ENCODE data around the gene KIAA1549.
"Not testable (repeated sequence)": the region's sequence is repeated elsewhere in the genome, so short reads cannot be mapped to it uniquely, and the experiment has no call there.

The KIAA1549 gene

DNA sequence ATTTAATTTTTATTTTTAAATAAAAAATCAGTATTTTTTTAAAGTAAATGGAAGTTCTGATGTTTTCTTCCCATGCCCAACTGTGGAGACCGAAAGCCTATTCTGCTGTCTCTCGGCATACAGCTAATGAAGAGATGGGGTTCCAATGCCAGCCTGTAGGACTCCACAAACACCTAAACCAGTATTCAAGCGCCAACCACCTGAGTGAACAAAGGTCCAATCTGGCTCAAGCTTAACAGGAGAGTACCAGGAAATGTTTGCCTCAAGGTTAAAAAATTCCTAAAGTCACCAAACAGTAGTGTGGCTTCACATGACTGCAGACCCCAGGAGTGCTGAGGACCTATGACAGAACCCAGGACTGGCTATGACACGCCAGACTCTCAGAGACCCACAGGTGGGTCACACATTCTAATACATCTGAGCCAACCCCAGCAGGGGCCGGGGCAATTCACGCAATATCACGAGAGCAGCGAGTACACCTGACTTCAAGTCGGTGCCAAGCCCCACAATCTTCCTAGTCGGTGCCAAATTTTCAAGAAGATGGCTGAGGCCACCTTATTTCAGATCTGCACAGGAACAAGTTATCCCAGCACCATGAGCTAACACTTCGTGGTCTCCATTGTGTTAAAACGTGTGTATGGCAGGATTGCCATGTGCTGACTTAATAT is 31.6 kb downstream of the KIAA1549 start:
- no peak for DNase-seq (ENCODE audit: low read depth)
- no peak overlapping the region for H3K4me3 ChIP-seq (ENCODE audit: low read depth, low read length)

GRCh38 chr7:138948403-138948802 is 32.8 kb downstream of the KIAA1549 start:
- no peak overlapping the region for H3K4me3 ChIP-seq (ENCODE audit: low read depth, low read length)
- DNase-seq (ENCODE audit: low read depth) = no peak

DNA sequence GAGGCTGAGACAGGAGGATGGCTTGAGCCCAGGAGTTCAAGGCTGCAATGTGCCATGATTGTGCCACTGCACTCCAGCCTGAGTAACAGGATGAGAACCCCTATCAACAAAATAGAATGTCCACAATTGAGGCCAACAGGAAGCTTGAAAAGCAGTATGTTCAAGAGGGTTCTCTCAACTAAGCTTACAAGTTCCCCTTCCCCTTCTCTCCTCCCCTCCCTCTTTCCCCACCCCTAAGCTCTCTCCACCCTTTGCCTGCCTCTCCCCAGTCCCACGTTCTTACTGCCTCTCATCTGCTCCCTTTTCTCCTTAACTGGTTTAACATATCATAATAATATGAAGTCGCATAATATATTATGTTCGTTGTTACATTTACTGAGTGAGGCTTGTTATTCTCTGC is 35.4 kb downstream of the KIAA1549 start:
- H3K4me3 ChIP-seq (ENCODE audit: low read depth, low read length) = no peak overlapping the region
- DNase-seq (ENCODE audit: low read depth) = no peak

DNA sequence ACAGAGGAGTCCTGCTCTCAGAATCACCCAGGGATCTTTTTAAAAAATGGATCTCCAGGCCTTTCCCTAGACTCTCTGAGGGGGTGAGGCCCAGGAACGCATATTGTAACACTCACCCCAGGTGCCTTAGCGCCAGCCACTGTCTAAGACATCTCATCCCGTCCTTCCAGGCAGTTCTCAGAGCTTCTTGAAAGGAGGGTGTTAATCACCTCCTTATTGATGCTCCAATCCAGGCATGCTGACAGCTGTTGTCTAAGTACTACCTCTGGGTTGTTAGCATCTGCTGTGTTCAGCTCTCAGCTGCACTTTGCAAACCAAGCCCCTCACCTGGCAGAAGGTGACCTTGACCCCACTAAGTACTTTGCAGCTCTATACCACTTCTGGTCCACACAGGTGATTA is 36.0 kb downstream of the KIAA1549 start:
- no peak for DNase-seq (ENCODE audit: low read depth)
- H3K4me3 ChIP-seq (ENCODE audit: low read depth, low read length) = no peak overlapping the region

DNA sequence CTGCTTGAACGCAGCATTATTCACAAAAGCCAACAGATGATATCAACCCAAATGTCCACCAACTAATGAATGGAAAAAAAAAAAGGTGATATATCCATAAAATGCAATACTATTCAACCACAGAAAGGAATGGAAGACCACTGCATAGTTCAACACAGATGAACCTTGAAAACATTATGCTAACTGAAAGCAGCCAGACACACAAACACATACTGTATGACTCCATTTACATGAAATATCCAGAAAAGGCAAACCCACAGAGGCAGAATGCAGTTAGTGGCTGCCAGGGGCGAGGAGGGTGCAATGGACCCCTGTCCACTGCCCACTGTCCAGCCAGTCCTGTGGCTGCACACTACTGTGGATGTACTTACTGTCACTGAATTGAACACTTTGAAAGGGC is 36.6 kb downstream of the KIAA1549 start:
- DNase-seq (ENCODE audit: low read depth) = no peak

DNA sequence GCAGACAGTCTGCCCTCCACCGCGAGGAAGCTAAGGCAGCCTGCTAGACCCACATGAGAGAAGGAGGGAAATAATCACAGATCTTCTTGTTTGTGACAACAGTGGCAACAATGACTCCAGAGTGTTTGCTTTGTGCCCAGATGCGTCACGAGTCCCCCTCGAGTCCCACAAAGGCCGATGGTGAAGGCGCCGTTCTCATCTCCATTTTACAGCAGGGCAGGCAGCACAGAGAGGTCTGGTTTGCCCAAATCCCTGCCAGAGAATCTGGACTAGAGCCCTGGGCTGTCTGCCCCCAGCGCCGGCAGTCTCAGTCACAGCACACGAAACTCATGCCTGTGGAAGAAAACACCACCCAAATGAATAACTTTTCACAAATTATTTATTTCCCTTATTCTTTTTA is 38.1 kb downstream of the KIAA1549 start:
- no peak overlapping the region for H3K4me3 ChIP-seq (ENCODE audit: low read depth, low read length)
- no peak for DNase-seq (ENCODE audit: low read depth)

More for the DNA sequence above, 36.6 kb downstream of the KIAA1549 start:
- H3K4me3 ChIP-seq (ENCODE audit: low read depth, low read length) = no peak overlapping the region

DNA sequence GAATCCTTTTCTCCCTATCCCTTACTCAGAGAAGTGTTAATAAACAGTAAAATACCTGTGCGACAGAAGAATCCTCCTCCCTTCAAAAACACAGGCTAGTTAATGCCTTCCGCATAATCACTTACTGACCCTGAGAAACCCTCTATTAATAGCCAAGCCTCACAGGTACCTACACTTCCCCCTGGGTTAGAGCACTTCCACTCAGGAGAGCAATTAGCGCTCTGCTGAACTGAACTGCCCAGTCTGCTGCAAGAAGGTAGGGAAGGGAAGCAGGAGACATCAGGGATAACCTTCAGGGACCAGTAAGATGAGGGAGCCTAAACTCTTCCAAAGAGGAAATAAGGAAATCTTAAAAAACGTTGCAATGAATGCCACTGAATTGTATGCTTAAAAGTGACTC is 39.6 kb downstream of the KIAA1549 start:
- DNase-seq (ENCODE audit: low read depth) = no peak
- H3K4me3 ChIP-seq (ENCODE audit: low read depth, low read length) = no peak overlapping the region

DNA sequence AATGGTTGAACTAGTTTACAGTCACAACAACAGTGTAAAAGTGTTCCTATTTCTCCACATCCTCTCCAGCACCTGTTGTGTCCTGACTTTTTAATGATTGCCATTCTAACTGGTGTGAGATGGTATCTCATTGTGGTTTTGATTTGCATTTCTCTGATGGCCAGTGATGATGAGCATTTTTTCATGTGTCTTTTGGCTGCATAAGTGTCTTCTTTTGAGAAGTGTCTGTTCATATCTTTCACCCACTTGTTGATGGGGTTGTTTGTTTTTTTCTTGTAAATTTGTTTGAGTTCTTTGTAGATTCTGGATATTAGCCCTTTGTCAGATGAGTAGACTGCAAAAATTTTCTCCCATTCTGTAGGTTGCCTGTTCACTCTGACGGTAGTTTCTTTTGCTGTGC is 40.6 kb downstream of the KIAA1549 start:
- not testable (repeated sequence) for DNase-seq (ENCODE audit: low read depth); H3K4me3 ChIP-seq (ENCODE audit: low read depth, low read length)

DNA sequence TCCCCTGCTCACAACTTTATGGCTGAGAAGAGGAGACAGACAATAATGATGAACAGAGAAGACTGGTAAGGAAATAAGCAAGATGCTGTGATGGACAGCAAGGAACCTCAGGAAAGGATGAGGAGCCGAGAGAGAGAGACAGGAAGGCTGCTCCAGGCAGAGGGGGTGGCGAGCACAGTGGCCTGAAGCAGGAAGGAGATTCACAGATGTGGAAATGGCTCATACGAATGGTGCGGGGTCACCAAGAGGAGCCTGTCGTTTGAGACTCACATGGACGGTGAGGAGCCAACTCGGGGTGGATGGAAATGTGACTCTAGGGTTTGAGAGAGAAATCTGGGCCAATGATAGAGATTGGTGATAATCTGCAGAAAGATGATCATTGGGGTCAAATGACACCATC is 43.7 kb downstream of the KIAA1549 start:
- no peak for DNase-seq (ENCODE audit: low read depth)
- H3K4me3 ChIP-seq (ENCODE audit: low read depth, low read length) = no peak overlapping the region

GRCh38 chr7:138935465-138936011 is 45.7 kb downstream of the KIAA1549 start:
- no peak overlapping the region for H3K4me3 ChIP-seq (ENCODE audit: low read depth, low read length)
- DNase-seq (ENCODE audit: low read depth) = peak; percentile 69

DNA sequence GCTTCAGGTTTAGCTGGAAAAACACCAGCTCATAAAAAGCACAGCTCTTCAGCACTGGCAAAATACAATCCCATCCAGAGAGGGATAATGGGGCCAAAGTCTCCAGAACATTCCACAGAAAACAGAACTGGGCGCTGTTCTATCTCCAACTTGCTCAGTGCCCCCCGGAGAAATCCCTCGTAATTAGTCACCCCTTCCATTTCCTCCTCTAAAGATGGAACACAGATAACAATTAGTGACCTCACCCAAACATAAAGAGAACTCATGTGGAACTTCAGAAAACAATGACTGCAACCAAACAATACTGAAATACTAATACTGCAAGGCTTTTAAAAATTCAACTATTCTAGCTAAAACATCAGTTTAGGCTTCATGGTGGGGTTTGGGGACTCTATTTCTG is 46.3 kb downstream of the KIAA1549 start:
- DNase-seq (ENCODE audit: low read depth) = peak; percentile 13
- H3K4me3 ChIP-seq (ENCODE audit: low read depth, low read length) = no peak overlapping the region

DNA sequence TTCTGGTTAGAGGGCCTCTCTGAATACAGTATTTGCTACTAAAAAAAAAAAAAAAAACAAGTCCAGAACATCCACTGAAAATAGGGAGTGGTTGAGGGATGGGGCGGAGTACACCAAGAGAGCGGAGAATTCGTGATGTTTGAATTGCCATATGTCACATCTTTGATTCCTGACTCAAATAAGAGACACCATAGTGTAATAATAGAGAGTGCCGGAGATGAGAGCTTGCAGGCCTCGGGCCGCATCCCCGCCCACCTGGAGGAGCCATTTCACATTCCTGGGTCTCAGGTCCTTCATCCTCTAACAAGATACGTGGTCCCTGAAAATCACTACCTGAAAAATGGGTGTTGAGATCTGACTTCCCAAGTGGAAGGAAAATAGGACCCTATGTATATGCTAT is 46.8 kb downstream of the KIAA1549 start:
- no peak overlapping the region for H3K4me3 ChIP-seq (ENCODE audit: low read depth, low read length)
- no peak for DNase-seq (ENCODE audit: low read depth)

DNA sequence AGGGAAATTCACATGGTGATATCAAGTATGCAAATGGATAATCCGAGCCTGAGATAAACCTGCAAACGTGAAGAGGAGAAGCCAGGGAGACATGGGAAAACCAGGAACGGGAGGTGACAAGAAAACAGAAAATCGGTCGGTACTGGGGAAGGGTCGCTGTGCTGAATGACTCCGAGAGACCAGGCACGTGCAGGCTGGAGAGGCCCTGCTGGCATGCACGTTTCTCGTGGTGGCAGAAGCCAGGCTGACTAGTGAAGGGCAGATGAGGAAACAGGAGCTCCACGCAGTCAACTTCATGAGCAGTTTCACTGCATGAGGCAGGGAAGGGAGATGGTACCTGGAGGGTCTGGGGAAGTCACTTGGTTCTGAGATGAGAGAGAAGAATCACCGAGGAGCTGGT is 48.3 kb downstream of the KIAA1549 start:
- no peak overlapping the region for H3K4me3 ChIP-seq (ENCODE audit: low read depth, low read length)
- DNase-seq (ENCODE audit: low read depth) = no peak

DNA sequence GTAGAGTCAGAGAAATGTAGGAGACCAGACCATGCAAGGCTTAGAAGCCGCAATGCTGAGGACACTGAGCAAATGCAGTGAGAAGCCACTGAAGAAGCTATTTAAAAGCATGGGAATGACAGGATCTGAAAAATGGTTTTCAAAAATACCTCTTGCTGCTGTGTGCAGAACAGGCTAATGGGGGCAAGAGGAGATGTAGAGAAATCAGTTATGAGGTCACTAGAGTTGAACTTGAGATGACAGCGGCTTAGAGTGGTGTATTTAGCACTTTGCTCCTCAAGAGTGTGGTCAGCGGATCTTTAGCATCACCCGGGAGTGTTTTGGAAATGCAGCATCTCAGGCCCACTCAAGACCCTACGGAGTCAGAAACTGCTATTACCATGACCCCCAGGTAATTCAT is 48.8 kb downstream of the KIAA1549 start:
- no peak overlapping the region for H3K4me3 ChIP-seq (ENCODE audit: low read depth, low read length)
- DNase-seq (ENCODE audit: low read depth) = no peak

- DNase-seq (ENCODE audit: low read depth) = no peak
- H3K4me3 ChIP-seq (ENCODE audit: low read depth, low read length) = no peak overlapping the region
These were observed 51.2 kb downstream of the KIAA1549 start for GRCh38 chr7:138929969-138930368.

DNA sequence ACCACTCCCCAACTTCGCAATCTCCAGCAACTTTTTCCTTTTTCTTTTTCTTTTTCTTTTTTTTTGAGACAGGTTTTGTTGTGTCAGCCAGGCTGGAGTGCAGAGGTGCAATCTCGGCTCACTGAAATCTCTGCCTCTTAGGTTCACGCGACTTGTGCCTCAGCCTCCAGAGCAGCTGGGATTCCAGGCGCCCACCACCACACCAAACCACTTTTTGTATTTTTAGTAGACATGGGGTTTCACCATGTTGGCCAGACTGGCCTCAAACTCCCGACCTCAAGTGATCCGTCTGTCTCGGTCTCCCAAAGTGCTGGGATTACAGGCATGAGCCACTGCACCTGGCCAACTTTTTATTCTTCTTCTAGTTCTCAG is 55.0 kb downstream of the KIAA1549 start:
- no peak for DNase-seq (ENCODE audit: low read depth)
- no peak overlapping the region for H3K4me3 ChIP-seq (ENCODE audit: low read depth, low read length)

DNA sequence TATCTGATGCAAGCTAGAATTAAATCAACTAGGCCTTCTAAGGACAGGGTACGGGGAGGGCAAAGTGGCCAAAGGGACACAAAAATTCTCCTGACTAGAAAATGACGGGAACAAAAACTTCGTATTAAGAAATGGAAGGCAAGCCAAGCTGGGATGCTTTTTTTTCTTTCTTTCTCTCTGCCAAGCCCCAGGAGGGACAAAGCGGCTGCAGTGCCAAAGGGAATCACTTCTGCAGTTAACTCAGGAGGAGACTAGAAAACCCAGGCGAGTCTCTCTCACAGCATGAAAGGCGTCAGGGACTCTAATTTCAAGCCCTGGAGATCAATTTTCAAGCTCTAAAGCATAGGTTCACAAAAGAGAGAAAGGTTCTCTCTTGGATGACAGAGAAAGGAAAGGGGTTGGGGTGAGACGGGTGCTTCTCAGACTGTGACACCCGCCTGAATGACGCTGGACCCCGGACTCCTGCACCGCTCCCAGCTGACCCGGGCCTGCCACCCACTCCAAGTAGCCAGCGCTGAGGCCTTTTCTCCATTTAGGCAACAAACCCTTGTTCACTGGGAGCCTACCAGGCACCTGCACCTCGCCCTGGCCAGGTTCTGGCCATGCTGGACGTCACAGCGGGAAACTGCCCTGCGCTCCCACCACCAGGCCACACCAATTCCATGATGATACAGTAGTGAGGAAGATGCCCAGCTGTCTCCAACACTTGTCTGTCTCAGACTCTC is 56.5 kb downstream of the KIAA1549 start:
- no peak overlapping the region for H3K4me3 ChIP-seq (ENCODE audit: low read depth, low read length)
- DNase-seq (ENCODE audit: low read depth) = no peak

- no peak for DNase-seq (ENCODE audit: low read depth)
- H3K4me3 ChIP-seq (ENCODE audit: low read depth, low read length) = no peak overlapping the region
These were observed 59.9 kb downstream of the KIAA1549 start for GRCh38 chr7:138921277-138921676.

DNA sequence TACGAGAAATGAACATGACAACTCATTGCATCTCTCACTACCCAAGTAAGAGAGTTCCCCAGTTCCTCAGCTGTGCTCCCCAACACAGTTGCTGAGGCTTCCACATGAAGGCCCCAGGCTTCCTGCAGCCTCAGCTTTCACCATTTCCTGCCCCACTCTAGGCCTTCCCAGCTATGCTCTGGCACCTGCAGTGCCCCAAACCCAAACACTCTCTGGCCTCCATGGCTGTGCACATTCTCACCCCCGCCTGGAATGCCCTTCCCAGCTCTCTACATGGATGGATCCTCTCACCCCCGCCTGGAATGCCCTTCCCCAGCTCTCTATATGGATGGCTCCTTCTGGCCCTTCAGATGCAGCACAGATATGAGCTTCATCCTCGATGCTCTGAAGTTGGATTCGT is 61.3 kb downstream of the KIAA1549 start:
- no peak for DNase-seq (ENCODE audit: low read depth)
- H3K4me3 ChIP-seq (ENCODE audit: low read depth, low read length) = no peak overlapping the region

DNA sequence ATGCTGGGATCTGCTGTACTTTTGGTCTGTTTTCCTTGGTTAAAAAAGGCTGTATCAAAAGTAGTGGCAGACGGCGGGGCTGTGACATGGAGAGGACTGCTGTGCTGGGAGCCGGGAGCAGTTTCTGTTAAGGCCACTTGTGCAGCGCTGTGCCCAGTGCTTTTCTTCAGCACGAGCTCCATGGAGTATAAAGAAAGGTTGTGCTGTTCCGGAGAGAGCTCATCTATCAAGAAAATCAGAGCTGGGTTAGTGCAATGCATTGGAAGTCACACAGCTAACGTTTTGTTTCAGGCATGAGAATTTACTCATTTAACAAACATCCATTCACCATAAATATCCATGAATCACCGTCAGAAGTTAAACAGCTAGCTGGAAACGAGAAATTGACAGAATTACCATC is 62.0 kb downstream of the KIAA1549 start:
- no peak overlapping the region for H3K4me3 ChIP-seq (ENCODE audit: low read depth, low read length)
- DNase-seq (ENCODE audit: low read depth) = no peak

DNA sequence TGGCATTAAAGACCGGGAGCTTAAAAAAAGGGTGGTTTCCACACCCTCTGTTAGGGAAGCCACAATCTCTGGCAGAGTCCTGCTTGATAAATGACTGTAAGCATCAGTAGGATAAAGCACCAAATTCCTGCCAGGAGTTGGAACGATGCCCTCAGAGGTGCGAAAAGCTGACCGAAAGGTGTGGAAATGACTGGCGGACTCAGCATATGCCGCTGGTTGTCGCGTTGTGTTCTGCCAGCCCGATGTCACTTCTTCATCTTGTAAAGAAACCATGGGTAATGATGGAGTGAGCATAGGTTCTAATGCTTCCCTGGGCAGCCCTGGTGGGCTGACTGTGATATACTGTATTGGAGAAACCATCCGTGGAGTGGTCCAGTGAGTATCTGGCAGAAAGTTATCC is 62.4 kb downstream of the KIAA1549 start:
- DNase-seq (ENCODE audit: low read depth) = no peak
- H3K4me3 ChIP-seq (ENCODE audit: low read depth, low read length) = no peak overlapping the region
